SJCRH30 (cell line): ENCODE data around the gene SPATA18. TPM values are rescaled to one million over a fixed set of nuclear protein-coding genes. Genes with fewer than 3 reads are reported as not detected.

Experiments used
- total RNA-seq: library from RNA; depleted of rRNA; stranded (reverse); fragments of >200 nt; shearing (Covaris generic); gene quantifications from 2 replicates; pipeline ENCODE4 v1.2.3, GENCODE V29; 2014; rRNA removed

The SPATA18 gene
- total RNA-seq, 1 experiment from 2014 or later = not detected

Other genes starting within 250 kb of the SPATA18 start
- gene DCUN1D4, start 208.2 kb upstream of the SPATA18 start, total RNA-seq = 59.9 and 66.5 TPM in 2 replicates
- 0.10 and 0.16 TPM in 2 replicates for gene LRRC66, start 30.9 kb upstream of the SPATA18 start, total RNA-seq
- gene SGCB, start 13.0 kb upstream of the SPATA18 start, total RNA-seq = 40.4 and 43.3 TPM in 2 replicates